ENCODE results near the gene NTF4. TPM values are rescaled to one million over a fixed set of nuclear protein-coding genes. Genes with fewer than 3 reads are reported as not detected.
"Not testable (repeated sequence)": the region's sequence is repeated elsewhere in the genome, so short reads cannot be mapped to it uniquely, and the experiment has no call there.

Gene NTF4
- polyA plus RNA-seq, 1 of the 3 experiments (the other 2 are of a cell fraction), result 0.66 TPM

DNA sequence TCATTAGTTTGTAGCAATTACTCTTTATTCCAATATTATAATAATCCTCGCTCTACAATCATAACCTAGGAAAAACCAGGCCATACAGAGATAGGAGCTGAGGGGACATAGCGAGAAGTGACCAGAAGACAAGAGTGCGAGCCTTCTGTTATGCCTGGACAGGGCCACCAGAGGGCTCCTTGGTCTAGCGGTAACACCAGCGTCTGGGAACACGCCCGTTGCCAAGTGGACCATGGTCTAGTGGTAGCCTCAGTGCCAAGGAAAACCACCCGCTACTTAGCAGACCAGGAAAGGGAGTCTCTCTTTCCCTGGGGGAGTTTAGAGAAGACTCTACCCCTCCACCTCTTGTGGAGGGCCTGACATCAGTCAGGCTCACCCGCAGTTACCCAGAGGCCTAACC is 10.3 kb upstream of the NTF4 start:
- DNase-seq; H3K27ac ChIP-seq (ENCODE audit: low read depth in 2 of 2, low read length in 1 of 2); H3K4me1 ChIP-seq (ENCODE audit: control insufficient read depth in 1 of 2, insufficient read depth in 2 of 2, low read depth in 1 of 2, low read length in 1 of 2); H4K20me1 ChIP-seq (ENCODE audit: insufficient read depth); H3K27me3 ChIP-seq (ENCODE audit: insufficient read depth); H2AFZ ChIP-seq (ENCODE audit: low read depth); H3K79me2 ChIP-seq (ENCODE audit: insufficient read depth); POLR2A ChIA-PET; H3K4me3 ChIP-seq (ENCODE audit: low read depth in 2 of 2, low read length in 1 of 2); H3K4me2 ChIP-seq; H3K36me3 ChIP-seq (replicated peaks in 1 of 2; ENCODE audit: control insufficient read depth in 1 of 2, insufficient read depth in 2 of 2, low read length in 1 of 2); H3K9me3 ChIP-seq; H3K9me2 ChIP-seq; H3K9ac ChIP-seq: not testable (repeated sequence)
- TF ChIP-seq RAD21 (IDR thresholded peaks at IDR 0.05; ENCODE audit: low read length), result peak; percentile 60
- TF ChIP-seq SMC3 (IDR thresholded peaks at IDR 0.05; ENCODE audit: low read depth, low read length), result peak; percentile 56
- TF ChIP-seq, protein P1, sequence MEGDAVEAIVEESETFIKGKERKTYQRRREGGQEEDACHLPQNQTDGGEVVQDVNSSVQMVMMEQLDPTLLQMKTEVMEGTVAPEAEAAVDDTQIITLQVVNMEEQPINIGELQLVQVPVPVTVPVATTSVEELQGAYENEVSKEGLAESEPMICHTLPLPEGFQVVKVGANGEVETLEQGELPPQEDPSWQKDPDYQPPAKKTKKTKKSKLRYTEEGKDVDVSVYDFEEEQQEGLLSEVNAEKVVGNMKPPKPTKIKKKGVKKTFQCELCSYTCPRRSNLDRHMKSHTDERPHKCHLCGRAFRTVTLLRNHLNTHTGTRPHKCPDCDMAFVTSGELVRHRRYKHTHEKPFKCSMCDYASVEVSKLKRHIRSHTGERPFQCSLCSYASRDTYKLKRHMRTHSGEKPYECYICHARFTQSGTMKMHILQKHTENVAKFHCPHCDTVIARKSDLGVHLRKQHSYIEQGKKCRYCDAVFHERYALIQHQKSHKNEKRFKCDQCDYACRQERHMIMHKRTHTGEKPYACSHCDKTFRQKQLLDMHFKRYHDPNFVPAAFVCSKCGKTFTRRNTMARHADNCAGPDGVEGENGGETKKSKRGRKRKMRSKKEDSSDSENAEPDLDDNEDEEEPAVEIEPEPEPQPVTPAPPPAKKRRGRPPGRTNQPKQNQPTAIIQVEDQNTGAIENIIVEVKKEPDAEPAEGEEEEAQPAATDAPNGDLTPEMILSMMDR (IDR thresholded peaks at IDR 0.05), result peak; percentile 50
- WGBS (ENCODE audit: low lambda C conversion rate), result 15% methylated on average over 9 of the region's 9 CpGs
- peaks cover 21% of the 10 kb centered on the region for H3F3A ChIP-seq (replicated peaks; ENCODE audit: insufficient read depth)
- CTCF ChIA-PET, result interaction anchor here (0.7 to 2.7 kb wide), 13 partner anchors 23 to 411 kb away, joined by 3 to 13 read pairs (median 3); partner anchors contain the start of genes GYS1, HRC and RUVBL2

- no peak overlapping the region for H3K27ac ChIP-seq (ENCODE audit: low read depth in 2 of 2, low read length in 1 of 2)
- H3F3A ChIP-seq (replicated peaks; ENCODE audit: insufficient read depth), result peaks cover 17% of the 10 kb centered on the region
- no peaks in the 10 kb centered on the region for H3K36me3 ChIP-seq (replicated peaks in 1 of 2; ENCODE audit: control insufficient read depth in 1 of 2, insufficient read depth in 2 of 2, low read length in 1 of 2)
- WGBS (ENCODE audit: low lambda C conversion rate), result 40% methylated on average over 20 of the region's 23 CpGs
- no peak overlapping the region for H2AFZ ChIP-seq (ENCODE audit: low read depth)
- H4K20me1 ChIP-seq (ENCODE audit: insufficient read depth), result no peaks in the 10 kb centered on the region
- H3K9ac ChIP-seq, result no peak overlapping the region
- no peak for TF ChIP-seq NRF1 (IDR thresholded peaks at IDR 0.05; ENCODE audit: low read depth, low read length)
- TF ChIP-seq, protein P1 (IDR thresholded peaks at IDR 0.05), result peak; percentile 49
- DNase-seq, result peak; percentile 50
- H3K4me1 ChIP-seq (ENCODE audit: control insufficient read depth in 1 of 2, insufficient read depth in 2 of 2, low read depth in 1 of 2, low read length in 1 of 2), result no peaks in the 10 kb centered on the region; a peak in 1 of 4 replicates
- H3K9me2 ChIP-seq, result no peaks in the 10 kb centered on the region
- ChIA-PET POLR2A (no interaction called here), CTCF (interaction anchor here (0.6 to 2.7 kb wide), 17 partner anchors 8 to 409 kb away, joined by 3 to 13 read pairs (median 4); partner anchors contain the start of genes HRC and NTF4)
- H3K9me3 ChIP-seq, result no peaks in the 10 kb centered on the region
- peaks cover 8% of the 10 kb centered on the region; the same call in 1 of the 2 replicates for H3K27me3 ChIP-seq (ENCODE audit: insufficient read depth)
- H3K4me2 ChIP-seq, result no peak overlapping the region
- H3K79me2 ChIP-seq (ENCODE audit: insufficient read depth), result no peaks in the 10 kb centered on the region
- no peak overlapping the region for H3K4me3 ChIP-seq (ENCODE audit: low read depth in 2 of 2, low read length in 1 of 2)
Observed at GRCh38 chr19:49073514-49074378, 9.1 kb upstream of the NTF4 start.

Measured in SK-N-SH (cell line).